Stimulated activated CD8-positive, alpha-beta memory T cell treated with anti-CD3 and anti-CD28 coated beads, Interleukin-4, amount 100 ng/mL, for 1 hour (primary cell): ENCODE measurements around the gene IMPG1.

Experiments used
- DNase-seq, 2 donors: peaks; one replicate each; pipeline ENCODE4 v3.0.0-alpha.2; 2020; ENCODE audit warnings: low read depth in 2 of 2, low spot score in 1 of 2

The IMPG1 gene

GRCh38 chr6:75893058-75893775, 179.2 kb downstream of the IMPG1 start:
- no peak for DNase-seq

- no peak for DNase-seq
These were observed 180.1 kb downstream of the IMPG1 start for GRCh38 chr6:75892384-75892783.

GRCh38 chr6:75884822-75885221, 187.6 kb downstream of the IMPG1 start:
- DNase-seq, result no peak

GRCh38 chr6:75882734-75883133, 189.7 kb downstream of the IMPG1 start:
- DNase-seq, result no peak

GRCh38 chr6:75880305-75880704, 192.2 kb downstream of the IMPG1 start:
- DNase-seq, result no peak

GRCh38 chr6:75876152-75876551, 196.3 kb downstream of the IMPG1 start:
- no peak for DNase-seq

- no peak for DNase-seq
These were observed 198.2 kb downstream of the IMPG1 start for GRCh38 chr6:75874224-75874623.
